Activated CD8-positive, alpha-beta memory T cell treated with anti-CD3 and anti-CD28 coated beads, Interleukin-2, amount 50 U/mL, for 1 hour (primary cell): ENCODE measurements around the gene SMPX.

Experiments used
- DNase-seq: peaks from one replicate; pipeline ENCODE4 v3.0.0-alpha.2; 2020; ENCODE audit errors: extremely low read depth

SMPX gene

GRCh38 chrX:21744060-21744459 is 13.9 kb downstream of the SMPX start:
- DNase-seq, result no peak

- no peak for DNase-seq
These were observed 15.8 kb downstream of the SMPX start for GRCh38 chrX:21741869-21742701.

- no peak for DNase-seq
These were observed 16.6 kb downstream of the SMPX start for GRCh38 chrX:21741364-21741763.

- DNase-seq, result no peak
These were observed 17.3 kb downstream of the SMPX start for GRCh38 chrX:21740329-21741274.

- no peak for DNase-seq
These were observed 19.0 kb downstream of the SMPX start for GRCh38 chrX:21738950-21739287.

GRCh38 chrX:21738210-21738949 is 19.5 kb downstream of the SMPX start:
- no peak for DNase-seq

GRCh38 chrX:21735768-21736127 is 22.2 kb downstream of the SMPX start:
- DNase-seq, result no peak

GRCh38 chrX:21735038-21735767 is 22.7 kb downstream of the SMPX start:
- no peak for DNase-seq

- no peak for DNase-seq
These were observed 23.7 kb downstream of the SMPX start for GRCh38 chrX:21734175-21734574.

- no peak for DNase-seq
These were observed 24.2 kb downstream of the SMPX start for GRCh38 chrX:21733705-21734104.

- no peak for DNase-seq
These were observed 27.9 kb downstream of the SMPX start for GRCh38 chrX:21730026-21730425.

GRCh38 chrX:21728276-21728968 is 29.5 kb downstream of the SMPX start:
- no peak for DNase-seq

- DNase-seq, result no peak
These were observed 32.0 kb downstream of the SMPX start for GRCh38 chrX:21725916-21726315.

GRCh38 chrX:21725496-21725895 is 32.4 kb downstream of the SMPX start:
- no peak for DNase-seq

- DNase-seq, result no peak
These were observed 34.1 kb downstream of the SMPX start for GRCh38 chrX:21723814-21724213.

- no peak for DNase-seq
These were observed 34.8 kb downstream of the SMPX start for GRCh38 chrX:21723084-21723483.

- DNase-seq, result no peak
These were observed 36.7 kb downstream of the SMPX start for GRCh38 chrX:21721195-21721594.

GRCh38 chrX:21718575-21718974 is 39.3 kb downstream of the SMPX start:
- no peak for DNase-seq

GRCh38 chrX:21717802-21718201 is 40.1 kb downstream of the SMPX start:
- DNase-seq, result no peak

- DNase-seq, result no peak
These were observed 42.1 kb downstream of the SMPX start for GRCh38 chrX:21715825-21716224.

- DNase-seq, result no peak
These were observed 42.6 kb downstream of the SMPX start for GRCh38 chrX:21715337-21715736.
